OCI-M2 (cell line): ENCODE data around the gene SARS1.

ENCODE experiments used
- DNase-seq: peaks from one replicate; lab custom pipeline; 2025; ENCODE audit not compliant: unreplicated experiment; lab: John Stamatoyannopoulos, UW

SARS1 gene

GRCh38 chr1:109248797-109249629, 35.3 kb downstream of the SARS1 start, which contains the start of gene CELSR2:
Gene CELSR2, plus strand, starts transcription at chr1:109249539. Its CDS starts 541 bp downstream, at chr1:109250080.
- DNase-seq, result no peak

- DNase-seq, result no peak
Measured at GRCh38 chr1:109249654-109250401, 36.1 kb downstream of the SARS1 start.

- DNase-seq, result no peak
Measured at GRCh38 chr1:109250454-109251276, 36.9 kb downstream of the SARS1 start.

GRCh38 chr1:109251277-109252166, 37.8 kb downstream of the SARS1 start:
- DNase-seq, result no peak

DNA sequence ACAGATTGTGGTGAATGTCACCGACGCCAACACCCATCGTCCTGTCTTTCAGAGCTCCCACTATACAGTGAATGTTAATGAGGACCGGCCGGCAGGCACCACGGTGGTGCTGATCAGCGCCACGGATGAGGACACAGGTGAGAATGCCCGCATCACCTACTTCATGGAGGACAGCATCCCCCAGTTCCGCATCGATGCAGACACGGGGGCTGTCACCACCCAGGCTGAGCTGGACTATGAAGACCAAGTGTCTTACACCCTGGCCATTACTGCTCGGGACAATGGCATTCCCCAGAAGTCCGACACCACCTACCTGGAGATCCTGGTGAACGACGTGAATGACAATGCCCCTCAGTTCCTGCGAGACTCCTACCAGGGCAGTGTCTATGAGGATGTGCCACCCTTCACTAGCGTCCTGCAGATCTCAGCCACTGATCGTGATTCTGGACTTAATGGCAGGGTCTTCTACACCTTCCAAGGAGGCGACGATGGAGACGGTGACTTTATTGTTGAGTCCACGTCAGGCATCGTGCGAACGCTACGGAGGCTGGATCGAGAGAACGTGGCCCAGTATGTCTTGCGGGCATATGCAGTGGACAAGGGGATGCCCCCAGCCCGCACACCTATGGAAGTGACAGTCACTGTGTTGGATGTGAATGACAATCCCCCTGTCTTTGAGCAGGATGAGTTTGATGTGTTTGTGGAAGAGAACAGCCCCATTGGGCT, 38.6 kb downstream of the SARS1 start:
- no peak for DNase-seq

GRCh38 chr1:109252893-109253802, 39.4 kb downstream of the SARS1 start:
- DNase-seq, result no peak

DNA sequence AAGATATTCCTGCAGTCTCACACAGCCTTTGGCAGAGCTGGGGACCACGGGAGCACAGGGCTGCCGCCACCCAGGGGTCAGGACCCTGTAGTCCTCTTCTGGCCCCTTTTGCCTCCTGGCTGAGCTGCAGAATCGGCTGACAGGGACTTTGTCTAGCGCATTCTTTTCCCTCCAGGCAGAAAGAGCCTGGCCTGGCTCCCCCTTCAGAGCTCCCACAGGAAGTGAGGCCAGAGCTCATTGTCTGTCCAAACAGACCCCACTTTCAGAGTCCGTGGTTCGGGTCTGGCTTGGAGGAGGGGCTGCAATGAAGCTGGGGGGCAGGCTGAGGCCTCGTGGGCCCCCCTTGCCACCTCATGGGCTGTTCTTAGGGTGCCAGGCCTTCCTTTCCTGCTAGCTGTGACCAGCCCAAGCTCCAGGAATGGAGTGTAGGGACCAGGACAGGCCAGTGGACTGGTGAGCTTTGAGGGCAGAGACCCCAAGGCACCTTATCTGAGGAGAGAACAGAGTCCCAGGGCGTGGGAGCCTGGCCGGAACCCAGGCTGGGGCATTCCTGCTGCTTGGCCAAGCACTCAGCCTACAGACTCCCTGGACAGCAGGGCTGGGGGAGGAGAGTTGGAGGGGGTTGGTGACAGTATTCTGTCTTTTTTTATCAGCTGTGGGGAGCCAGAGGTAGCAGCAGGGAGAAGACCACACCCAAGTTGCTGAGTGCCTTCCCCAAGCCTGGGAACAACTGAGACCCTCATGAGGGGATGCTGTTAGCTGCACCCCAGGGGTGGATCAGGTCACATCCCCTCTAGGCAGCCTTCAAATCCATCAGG, 40.3 kb downstream of the SARS1 start:
- DNase-seq, result no peak

GRCh38 chr1:109254621-109255096, 40.9 kb downstream of the SARS1 start:
- no peak for DNase-seq

- no peak for DNase-seq
Measured at GRCh38 chr1:109255097-109255651, 41.5 kb downstream of the SARS1 start.

DNA sequence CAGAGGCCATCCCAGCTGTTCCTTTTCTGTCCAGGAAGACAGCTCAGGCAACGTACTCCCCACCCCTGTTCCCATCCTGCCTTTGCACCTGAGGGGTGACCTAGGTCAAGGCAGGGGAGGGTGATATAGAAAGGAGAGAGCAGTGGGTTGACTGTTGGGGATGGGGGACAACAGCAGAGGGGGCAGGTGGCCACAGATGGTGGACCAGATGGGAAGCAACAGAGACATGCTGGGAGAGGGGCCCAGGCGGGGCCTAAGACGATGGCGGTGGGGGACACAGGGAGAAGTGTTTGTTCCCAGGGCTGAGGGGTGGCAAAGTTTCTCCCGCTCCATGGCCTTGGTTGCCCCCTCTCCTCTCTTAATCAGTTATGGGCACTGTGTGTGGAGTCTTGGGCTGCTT, 42.0 kb downstream of the SARS1 start:
- no peak for DNase-seq

- DNase-seq, result no peak
Measured at GRCh38 chr1:109256085-109256484, 42.4 kb downstream of the SARS1 start.

GRCh38 chr1:109256971-109257681, 43.4 kb downstream of the SARS1 start:
- no peak for DNase-seq

- DNase-seq, result no peak
Measured at GRCh38 chr1:109257682-109258421, 44.1 kb downstream of the SARS1 start.

- DNase-seq, result no peak
Measured at GRCh38 chr1:109258481-109259466, 45.1 kb downstream of the SARS1 start.
